Measurements from ENCODE around the gene SELENOF.
A peak's percentile ranks its signal among the peaks of the same experiment; 100 is the strongest.
"Not testable (repeated sequence)": the region's sequence is repeated elsewhere in the genome, so short reads cannot be mapped to it uniquely, and the experiment has no call there.

Gene SELENOF

GRCh38 chr1:86906419-86906818 lies 7.5 kb downstream of the SELENOF start:
- no peak for DNase-seq
- no peak overlapping the region for H3K27ac Mint-ChIP-seq
- H3K4me3 Mint-ChIP-seq, result no peak overlapping the region
- CTCF ChIA-PET, result interaction anchor here (0.9 kb wide), 1 partner anchor 10 kb away, joined by 3 read pairs; no protein-coding TSS in a partner anchor
- H3K4me1 Mint-ChIP-seq, result peaks cover 25% of the 10 kb centered on the region
- H3K27me3 Mint-ChIP-seq, result no peaks in the 10 kb centered on the region
- H3K36me3 Mint-ChIP-seq, result peaks cover 43% of the 10 kb centered on the region
- H3K9me3 Mint-ChIP-seq, result no peaks in the 10 kb centered on the region

DNA sequence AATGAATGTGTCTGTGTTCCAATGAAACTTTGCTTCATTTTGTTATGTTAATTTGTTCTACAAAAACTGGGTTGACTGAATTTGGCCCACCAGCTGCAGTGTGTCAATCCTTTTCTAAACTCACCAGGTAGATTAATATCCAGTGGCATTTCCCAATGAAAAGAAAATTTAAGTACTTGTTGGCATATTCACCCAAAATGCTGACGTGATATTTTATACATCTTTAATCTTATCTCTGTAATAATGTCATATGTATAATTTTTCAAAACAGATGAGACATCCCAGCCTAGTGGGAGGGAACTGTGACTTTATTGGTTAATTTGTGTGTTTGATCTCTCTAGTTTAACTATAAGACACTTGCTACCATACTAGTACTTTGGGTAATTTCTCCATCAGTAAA lies 8.1 kb downstream of the SELENOF start:
- H3K9me3 Mint-ChIP-seq, result no peaks in the 10 kb centered on the region
- DNase-seq, result no peak
- no peak overlapping the region for H3K4me3 Mint-ChIP-seq
- H3K27ac Mint-ChIP-seq, result no peak overlapping the region
- peaks cover 20% of the 10 kb centered on the region for H3K4me1 Mint-ChIP-seq
- CTCF ChIA-PET, result no interaction called here
- H3K27me3 Mint-ChIP-seq, result no peaks in the 10 kb centered on the region
- peaks cover 42% of the 10 kb centered on the region for H3K36me3 Mint-ChIP-seq

GRCh38 chr1:86899401-86899800 lies 14.5 kb downstream of the SELENOF start:
- H3K27ac Mint-ChIP-seq, result not testable (repeated sequence)

DNA sequence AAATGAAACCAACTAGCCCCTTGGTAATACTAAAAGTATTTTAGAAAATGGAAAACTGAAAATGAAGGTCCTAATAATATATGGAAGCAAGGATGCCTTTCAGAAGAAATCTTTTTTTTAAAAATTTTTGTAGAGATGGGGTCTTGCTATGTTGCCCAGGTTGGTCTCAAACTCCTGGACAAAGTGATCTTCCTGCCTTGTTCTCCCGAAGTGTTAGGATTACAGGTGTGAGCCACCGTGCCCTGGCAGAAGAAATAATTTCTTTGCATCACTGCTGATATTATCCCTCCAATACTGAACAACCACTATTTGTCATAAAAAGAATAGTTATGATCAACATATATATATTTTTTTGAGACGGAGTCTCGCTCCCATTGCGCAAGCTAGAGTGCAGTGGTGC lies 25.6 kb downstream of the SELENOF start:
- no peak overlapping the region for H3K27ac Mint-ChIP-seq
- H3K36me3 Mint-ChIP-seq, result peaks cover 18% of the 10 kb centered on the region
- CTCF ChIA-PET, result no interaction called here
- H3K4me1 Mint-ChIP-seq, result peaks cover 3% of the 10 kb centered on the region
- no peaks in the 10 kb centered on the region for H3K9me3 Mint-ChIP-seq
- no peak for DNase-seq
- H3K27me3 Mint-ChIP-seq, result no peaks in the 10 kb centered on the region
- H3K4me3 Mint-ChIP-seq, result no peak overlapping the region

More at GRCh38 chr1:86899401-86899800, 14.5 kb downstream of the SELENOF start:
- CTCF ChIA-PET, H3K4me1 Mint-ChIP-seq, DNase-seq, H3K4me3 Mint-ChIP-seq, H3K9me3 Mint-ChIP-seq, H3K27me3 Mint-ChIP-seq: not testable (repeated sequence)
- peaks cover 32% of the 10 kb centered on the region for H3K36me3 Mint-ChIP-seq

DNA sequence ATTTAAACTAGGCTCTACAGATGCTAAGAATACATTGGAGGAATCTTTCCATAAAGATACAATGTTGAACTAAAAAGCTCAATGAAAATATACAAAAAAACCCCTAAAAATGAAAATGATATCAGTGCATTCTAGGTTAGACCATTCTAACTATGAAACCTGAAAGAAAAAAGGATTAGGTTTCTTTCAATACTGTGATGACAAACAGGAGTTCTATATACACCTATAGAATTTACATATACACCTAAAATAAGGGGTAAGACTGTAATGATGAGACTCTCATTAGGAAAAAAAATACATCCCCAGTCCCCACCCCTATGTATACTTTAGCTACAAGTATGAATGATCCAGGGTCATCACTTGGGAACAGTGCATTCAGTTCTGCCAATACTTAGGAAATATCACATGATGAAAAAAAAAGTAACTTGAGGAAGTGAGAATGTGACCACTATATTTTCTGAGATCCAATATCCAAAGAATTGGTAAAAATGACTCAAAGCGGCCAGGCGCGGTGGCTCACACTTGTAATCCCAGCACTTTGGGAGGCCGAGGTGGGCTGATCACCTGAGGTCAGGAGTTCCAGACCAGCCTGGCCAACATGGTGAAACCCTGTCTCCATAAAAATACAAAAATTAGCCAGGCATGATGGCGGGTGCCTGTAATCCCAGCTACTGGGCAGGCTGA lies 26.3 kb downstream of the SELENOF start:
- Mint-ChIP-seq H3K4me3 (no peak overlapping the region), H3K4me1 (peaks cover 3% of the 10 kb centered on the region), H3K9me3 (no peaks in the 10 kb centered on the region), H3K27me3 (no peaks in the 10 kb centered on the region), H3K27ac (no peak overlapping the region), H3K36me3 (peaks cover 18% of the 10 kb centered on the region)
- DNase-seq, result no peak
- CTCF ChIA-PET, result no interaction called here

DNA sequence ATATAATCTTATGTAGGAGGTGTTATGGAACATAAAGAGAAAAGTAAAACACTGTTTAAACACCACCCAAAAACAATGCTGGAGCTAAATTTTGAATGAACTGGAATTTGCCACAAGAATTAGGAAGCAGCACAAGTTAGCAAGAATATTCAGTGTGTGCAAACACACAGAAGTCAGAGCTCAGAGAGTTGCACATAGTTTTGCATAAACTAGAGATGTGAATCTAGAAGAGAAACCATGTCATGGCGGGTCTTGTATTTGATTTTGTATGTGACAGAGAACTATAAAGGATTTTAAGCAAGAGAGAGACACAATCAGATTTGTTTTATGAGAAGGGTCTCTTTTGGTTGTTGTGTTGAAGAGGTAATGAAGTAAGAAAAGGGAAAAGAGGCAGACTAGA lies 38.2 kb downstream of the SELENOF start:
- no peak overlapping the region for H3K27ac Mint-ChIP-seq
- no peaks in the 10 kb centered on the region for H3K9me3 Mint-ChIP-seq
- CTCF ChIA-PET, result no interaction called here

GRCh38 chr1:86872086-86872485 lies 41.8 kb downstream of the SELENOF start:
- H3K4me3 Mint-ChIP-seq, result no peak overlapping the region
- no peaks in the 10 kb centered on the region for H3K27me3 Mint-ChIP-seq
- H3K36me3 Mint-ChIP-seq, result peaks cover 15% of the 10 kb centered on the region
- no peak for DNase-seq
- H3K4me1 Mint-ChIP-seq, result no peaks in the 10 kb centered on the region
- CTCF ChIA-PET, result interaction anchor here (0.6 kb wide), 1 partner anchor 76 kb away, joined by 3 read pairs; no protein-coding TSS in a partner anchor
- no peak overlapping the region for H3K27ac Mint-ChIP-seq
- no peaks in the 10 kb centered on the region for H3K9me3 Mint-ChIP-seq

More for the DNA sequence above, 38.2 kb downstream of the SELENOF start:
- Mint-ChIP-seq H3K36me3 (peaks cover 16% of the 10 kb centered on the region), H3K27me3 (no peaks in the 10 kb centered on the region), H3K4me1 (no peaks in the 10 kb centered on the region), H3K4me3 (no peak overlapping the region)
- no peak for DNase-seq

GRCh38 chr1:86871001-86871400 lies 42.9 kb downstream of the SELENOF start:
- no peak for DNase-seq
- CTCF ChIA-PET, result no interaction called here
- H3K27ac Mint-ChIP-seq, result no peak overlapping the region
- H3K4me1 Mint-ChIP-seq, result peaks cover 4% of the 10 kb centered on the region
- H3K36me3 Mint-ChIP-seq, result peaks cover 12% of the 10 kb centered on the region
- no peak overlapping the region for H3K4me3 Mint-ChIP-seq
- H3K9me3 Mint-ChIP-seq, result no peaks in the 10 kb centered on the region
- no peaks in the 10 kb centered on the region for H3K27me3 Mint-ChIP-seq

DNA sequence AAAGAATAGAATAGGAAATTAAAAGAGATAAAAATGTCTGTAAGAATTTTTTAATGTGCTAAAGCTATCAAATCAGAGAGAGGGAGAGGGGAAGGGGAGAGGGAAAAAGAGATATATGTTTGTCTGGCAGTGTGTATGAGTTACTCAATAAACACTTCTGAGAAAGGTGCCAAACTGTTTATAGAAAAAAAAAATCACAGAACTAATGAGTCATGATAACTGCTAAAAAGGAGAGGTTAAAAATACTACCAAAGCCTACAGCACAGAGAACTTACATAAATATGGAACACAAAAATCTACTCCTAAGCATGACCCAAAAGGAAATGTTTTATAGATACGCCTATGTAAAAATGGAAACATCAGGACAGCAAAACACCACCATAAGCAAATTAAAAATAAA lies 45.4 kb downstream of the SELENOF start:
- H3K27me3 Mint-ChIP-seq, result no peaks in the 10 kb centered on the region
- CTCF ChIA-PET, result no interaction called here
- peaks cover 4% of the 10 kb centered on the region for H3K4me1 Mint-ChIP-seq
- no peak overlapping the region for H3K4me3 Mint-ChIP-seq
- no peak for DNase-seq
- H3K27ac Mint-ChIP-seq, result no peak overlapping the region
- H3K36me3 Mint-ChIP-seq, result peaks cover 9% of the 10 kb centered on the region
- no peaks in the 10 kb centered on the region for H3K9me3 Mint-ChIP-seq

GRCh38 chr1:86867278-86867677 lies 46.6 kb downstream of the SELENOF start:
- H3K27me3 Mint-ChIP-seq, H3K9me3 Mint-ChIP-seq, CTCF ChIA-PET, H3K4me1 Mint-ChIP-seq, DNase-seq, H3K4me3 Mint-ChIP-seq, H3K27ac Mint-ChIP-seq, H3K36me3 Mint-ChIP-seq: not testable (repeated sequence)

DNA sequence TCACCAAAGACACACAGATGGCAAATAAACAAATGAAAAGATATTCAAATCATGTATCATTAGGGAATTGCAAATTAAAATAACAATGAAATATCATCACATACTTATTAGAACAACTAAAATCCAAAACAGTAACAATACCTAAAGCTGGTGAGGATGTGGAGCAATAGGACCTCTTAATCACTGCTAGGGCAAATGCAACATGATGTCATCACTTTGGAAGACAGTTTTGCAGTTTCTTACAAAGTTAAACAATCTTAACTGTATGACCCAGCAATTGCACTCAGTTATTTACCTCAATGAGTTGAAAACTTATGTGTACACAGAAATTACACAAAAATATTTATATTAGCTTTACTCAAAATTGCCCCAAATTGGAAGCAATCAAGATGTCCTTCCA lies 47.3 kb downstream of the SELENOF start:
- Mint-ChIP-seq H3K4me1 (peaks cover 4% of the 10 kb centered on the region), H3K27me3 (no peaks in the 10 kb centered on the region), H3K4me3 (no peak overlapping the region), H3K9me3 (no peaks in the 10 kb centered on the region), H3K27ac (no peak overlapping the region), H3K36me3 (peaks cover 8% of the 10 kb centered on the region)
- DNase-seq, result no peak
- CTCF ChIA-PET, result no interaction called here

- Mint-ChIP-seq H3K9me3 (no peaks in the 10 kb centered on the region), H3K4me1 (peaks cover 4% of the 10 kb centered on the region), H3K4me3 (no peak overlapping the region), H3K36me3 (peaks cover 12% of the 10 kb centered on the region), H3K27ac (no peak overlapping the region), H3K27me3 (no peaks in the 10 kb centered on the region)
- no peak for DNase-seq
- CTCF ChIA-PET, result no interaction called here
Measured at GRCh38 chr1:86865973-86866637, 47.8 kb downstream of the SELENOF start.

- CTCF ChIA-PET, result no interaction called here
Measured at GRCh38 chr1:86862920-86863319, 51.0 kb downstream of the SELENOF start.

GRCh38 chr1:86861424-86861823 lies 52.5 kb downstream of the SELENOF start:
- Mint-ChIP-seq H3K27ac (peak overlapping the region; percentile 28), H3K36me3 (peaks cover 10% of the 10 kb centered on the region), H3K4me3 (no peak overlapping the region), H3K4me1 (peaks cover 3% of the 10 kb centered on the region), H3K27me3 (no peaks in the 10 kb centered on the region), H3K9me3 (no peaks in the 10 kb centered on the region)
- CTCF ChIA-PET, result no interaction called here
- DNase-seq, result no peak

More at GRCh38 chr1:86862920-86863319, 51.0 kb downstream of the SELENOF start:
- Mint-ChIP-seq H3K27me3 (no peaks in the 10 kb centered on the region), H3K9me3 (no peaks in the 10 kb centered on the region), H3K4me1 (peaks cover 4% of the 10 kb centered on the region), H3K4me3 (no peak overlapping the region), H3K27ac (no peak overlapping the region), H3K36me3 (peaks cover 13% of the 10 kb centered on the region)
- DNase-seq, result no peak

- CTCF ChIA-PET, result no interaction called here
- Mint-ChIP-seq H3K27ac (no peak overlapping the region), H3K9me3 (no peaks in the 10 kb centered on the region), H3K36me3 (peaks cover 8% of the 10 kb centered on the region), H3K27me3 (no peaks in the 10 kb centered on the region), H3K4me3 (no peak overlapping the region), H3K4me1 (no peaks in the 10 kb centered on the region)
- DNase-seq, result no peak
Measured at GRCh38 chr1:86860424-86860823, 53.5 kb downstream of the SELENOF start.

Measured in activated naive CD4-positive, alpha-beta T cell treated with anti-CD3 and anti-CD28 coated beads, Interleukin-2, amount 10 ng/mL, durations not matched to agents 7 days and 5 days (primary cell).